ENCODE data around the gene TNKS1BP1. TPM values are rescaled to one million over a fixed set of nuclear protein-coding genes. Genes with fewer than 3 reads are reported as not detected.

TNKS1BP1 gene
- total RNA-seq, 4 donors from 2014 or later: 241 to 276 (median 272) TPM

- no peak for DNase-seq (ENCODE audit: low spot score in 2 of 2)
- Histone ChIP-seq H3K27me3 (no peaks in the 10 kb centered on the region), H3K9me3 (no peaks in the 10 kb centered on the region), H3K4me3 (no peak overlapping the region), H3K36me3 (no peaks in the 10 kb centered on the region), H3K27ac (no peak overlapping the region), H3K4me1 (peaks cover 31% of the 10 kb centered on the region)
- WGBS: 54% methylated on average over 9 of the region's 9 CpGs
- TF ChIP-seq EP300 (IDR thresholded peaks at IDR 0.05) (no peak), POLR2AphosphoS5 (IDR thresholded peaks at IDR 0.05) (no peak), POLR2A (IDR thresholded peaks at IDR 0.05) (no peak), CTCF (IDR thresholded peaks at IDR 0.05) (no peak)
Measured at GRCh38 chr11:57358991-57359390, 34.2 kb upstream of the TNKS1BP1 start.

- H3K36me3 ChIP-seq: no peaks in the 10 kb centered on the region
- TF ChIP-seq EP300 (IDR thresholded peaks at IDR 0.05) (no peak), POLR2A (IDR thresholded peaks at IDR 0.05) (no peak), CTCF (IDR thresholded peaks at IDR 0.05) (no peak)
- no peaks in the 10 kb centered on the region for H3K9me3 ChIP-seq
- no peak overlapping the region for H3K27ac ChIP-seq
- peaks cover 29% of the 10 kb centered on the region for H3K4me1 ChIP-seq
- 58% methylated on average over 9 of the region's 9 CpGs for WGBS
- no peak overlapping the region for H3K4me3 ChIP-seq
- DNase-seq (ENCODE audit: low spot score in 2 of 2): no peak
- no peaks in the 10 kb centered on the region for H3K27me3 ChIP-seq
Measured at GRCh38 chr11:57358543-57358961, 33.8 kb upstream of the TNKS1BP1 start.

- H3K4me1 ChIP-seq: peaks cover 27% of the 10 kb centered on the region
- peak overlapping the region; percentile 50 for H3K27ac ChIP-seq
- TF ChIP-seq CTCF (IDR thresholded peaks at IDR 0.05) (no peak), POLR2A (IDR thresholded peaks at IDR 0.05) (no peak), POLR2AphosphoS5 (IDR thresholded peaks at IDR 0.05) (no peak), EP300 (IDR thresholded peaks at IDR 0.05) (no peak)
- no peak for DNase-seq (ENCODE audit: low spot score in 2 of 2)
- WGBS: 18% methylated on average over 6 of the region's 6 CpGs
- H3K27me3 ChIP-seq: no peaks in the 10 kb centered on the region
- no peak overlapping the region for H3K4me3 ChIP-seq
- no peaks in the 10 kb centered on the region for H3K9me3 ChIP-seq
- no peaks in the 10 kb centered on the region for H3K36me3 ChIP-seq
Measured at GRCh38 chr11:57357856-57358255, 33.1 kb upstream of the TNKS1BP1 start.

- Histone ChIP-seq H3K27ac (peak overlapping the region; percentile 50), H3K9me3 (no peaks in the 10 kb centered on the region), H3K36me3 (no peaks in the 10 kb centered on the region), H3K4me1 (peaks cover 27% of the 10 kb centered on the region), H3K4me3 (no peak overlapping the region), H3K27me3 (no peaks in the 10 kb centered on the region)
- TF ChIP-seq POLR2A (IDR thresholded peaks at IDR 0.05) (no peak), POLR2AphosphoS5 (IDR thresholded peaks at IDR 0.05) (no peak)
- 54% methylated on average over 3 of the region's 3 CpGs for WGBS
- DNase-seq (ENCODE audit: low spot score in 2 of 2): no peak
Measured at GRCh38 chr11:57357310-57357709, 32.6 kb upstream of the TNKS1BP1 start.

- Histone ChIP-seq H3K9me3 (no peaks in the 10 kb centered on the region), H3K36me3 (no peaks in the 10 kb centered on the region), H3K27ac (peak overlapping the region; percentile 28), H3K4me3 (no peak overlapping the region), H3K27me3 (no peaks in the 10 kb centered on the region), H3K4me1 (peaks cover 27% of the 10 kb centered on the region)
- TF ChIP-seq POLR2AphosphoS5 (IDR thresholded peaks at IDR 0.05): no peak
- no peak for TF ChIP-seq CTCF (IDR thresholded peaks at IDR 0.05)
- TF ChIP-seq EP300 (IDR thresholded peaks at IDR 0.05): no peak
- no peak for TF ChIP-seq POLR2A (IDR thresholded peaks at IDR 0.05)
- no peak for DNase-seq (ENCODE audit: low spot score in 2 of 2)
- 27% methylated on average over 9 of the region's 9 CpGs for WGBS
Measured at GRCh38 chr11:57356268-57356667, 31.5 kb upstream of the TNKS1BP1 start.

GRCh38 chr11:57354699-57355098 is 29.9 kb upstream of the TNKS1BP1 start:
- TF ChIP-seq POLR2AphosphoS5 (IDR thresholded peaks at IDR 0.05): no peak
- TF ChIP-seq CTCF (IDR thresholded peaks at IDR 0.05): no peak
- TF ChIP-seq POLR2A (IDR thresholded peaks at IDR 0.05): no peak
- TF ChIP-seq EP300 (IDR thresholded peaks at IDR 0.05): no peak
- no peaks in the 10 kb centered on the region for H3K9me3 ChIP-seq
- no peaks in the 10 kb centered on the region for H3K36me3 ChIP-seq
- no peak for DNase-seq (ENCODE audit: low spot score in 2 of 2)
- H3K27ac ChIP-seq: no peak overlapping the region
- no peak overlapping the region for H3K4me3 ChIP-seq
- WGBS: 86% methylated on average over 6 of the region's 6 CpGs
- peaks cover 30% of the 10 kb centered on the region for H3K4me1 ChIP-seq
- no peaks in the 10 kb centered on the region for H3K27me3 ChIP-seq
